HCT116 (cell line): Measurements from ENCODE around the gene TUBA1B. TPM values are rescaled to one million over a fixed set of nuclear protein-coding genes. Genes with fewer than 3 reads are reported as not detected.

Experiments
- ATAC-seq: fragments of 200-7000 bp; cut with Tn5 transposase; 2 replicates; pipeline ENCODE4 v1.9.1; 2020; ENCODE audit warnings: mild to moderate bottlenecking, moderate library complexity
- BruUV-seq: library from RNA; stranded (reverse); fragments of 400-500 nt; replicated peaks from 2 replicates; lab custom pipeline; 2021; lab: Mats Ljungman, UMichigan
- CTCF ChIA-PET: fragments of 300-600 bp; sonication (Branson Sonifier 250); formaldehyde crosslinking; loops from one replicate; lab custom pipeline; 2021; ENCODE audit warnings: antibody characterized with exemption; lab: Charles Lee
- POLR2A ChIA-PET: fragments of 300-600, 350-600 bp; sonication (Branson Sonifier 250); formaldehyde crosslinking; loops from one replicate; lab custom pipeline; 2021; ENCODE audit warnings: antibody characterized with exemption; lab: Charles Lee
- RAD21 ChIA-PET, 2 experiments: fragments of 300-600 bp; sonication (Branson Sonifier 250); formaldehyde crosslinking; loops; one replicate each; lab custom pipeline; 2023; ENCODE audit warnings: low total read pairs in 2 of 2; ENCODE audit not compliant: uncharacterized antibody in 2 of 2, unreplicated experiment in 2 of 2, low non-redundant PET in 1 of 2; lab: Charles Lee
- DNase-seq: peaks from one replicate; pipeline ENCODE4 v3.0.0-alpha.2; 2010; ENCODE audit warnings: low read depth, low spot score
- H2AFZ ChIP-seq: fragments of 200-600 bp; shearing (Covaris generic), sonication (generic); 2 replicates; pipeline ENCODE4 v1.6.1; 2017; ENCODE audit warnings: low read depth, mixed run types, mixed read lengths, antibody characterized with exemption, low read length; ENCODE audit not compliant: poor library complexity, severe bottlenecking
- H3K27ac ChIP-seq: 2 replicates; pipeline ENCODE4 v1.5.1; 2012; ENCODE audit warnings: low read depth, low read length
- H3K27me3 ChIP-seq: fragments of 200-600 bp; sonication (generic); 2 replicates; pipeline ENCODE4 v1.6.1; 2016; ENCODE audit warnings: mixed run types, low read length, mixed read lengths; ENCODE audit not compliant: insufficient read depth
- H3K36me3 ChIP-seq, 2 experiments: fragments of 200-500 bp in 1 of 2; fragments of 200-600 bp in 1 of 2; sonication (Bioruptor generic) in 1 of 2; sonication (generic) in 1 of 2; 2 replicates each; pipeline versions ENCODE4 v1.5.1 to v1.6.1; 2014 to 2016; ENCODE audit warnings: low read length in 2 of 2, inconsistent platforms in 1 of 2, mixed read lengths in 1 of 2, mixed run types in 1 of 2; ENCODE audit not compliant: insufficient read depth in 2 of 2, control insufficient read depth in 1 of 2
- H3K4me1 ChIP-seq, 2 experiments: fragments of 200-600 bp in 1 of 2; sonication (generic) in 1 of 2; 2 replicates each; pipeline versions ENCODE4 v1.5.1 to v1.6.1; 2012 to 2017; ENCODE audit warnings: low read length in 2 of 2, inconsistent platforms in 1 of 2, mild to moderate bottlenecking in 1 of 2, mixed read lengths in 1 of 2, mixed run types in 1 of 2, moderate library complexity in 1 of 2; ENCODE audit not compliant: insufficient read depth in 2 of 2, control insufficient read depth in 1 of 2
- H3K4me2 ChIP-seq: fragments of 200-600 bp; sonication (generic); 2 replicates; pipeline ENCODE4 v1.6.1; 2017; ENCODE audit warnings: mixed run types, low read length, mixed read lengths
- H3K4me3 ChIP-seq, 2 experiments: fragments of 200-600 bp in 1 of 2; sonication (generic) in 1 of 2; replicated peaks in 1 of 2; 2 replicates each; pipeline ENCODE4 v1.5.1; 2011 to 2016; ENCODE audit warnings: low read length in 2 of 2, control low read depth in 1 of 2, low read depth in 1 of 2, mild to moderate bottlenecking in 1 of 2, mixed read lengths in 1 of 2, mixed run types in 1 of 2
- H3K79me2 ChIP-seq: fragments of 200-600 bp; sonication (generic); 2 replicates; pipeline ENCODE4 v1.6.1; 2017; ENCODE audit warnings: mild to moderate bottlenecking, mixed run types, low read length, moderate library complexity, mixed read lengths; ENCODE audit not compliant: insufficient read depth
- H3K9ac ChIP-seq: fragments of 200-600 bp; sonication (generic); 2 replicates; pipeline ENCODE4 v1.6.1; 2016; ENCODE audit warnings: low read length, mixed read lengths
- H3K9me2 ChIP-seq: fragments of 200-600 bp; sonication (generic), shearing (Covaris generic); 2 replicates; pipeline ENCODE4 v1.6.1; 2017; ENCODE audit warnings: mixed run types, mild to moderate bottlenecking, moderate library complexity; ENCODE audit not compliant: insufficient read depth
- H3K9me3 ChIP-seq, 2 experiments: fragments of 200-500 bp in 1 of 2; fragments of 200-600 bp in 1 of 2; sonication (Bioruptor generic) in 1 of 2; sonication (generic) in 1 of 2; 2 replicates each; pipeline ENCODE4 v1.6.1; 2014 to 2017; ENCODE audit warnings: low read length in 2 of 2, mixed read lengths in 2 of 2, inconsistent platforms in 1 of 2, low read depth in 1 of 2, mild to moderate bottlenecking in 1 of 2, mixed run types in 1 of 2, moderate library complexity in 1 of 2; ENCODE audit not compliant: control insufficient read depth in 1 of 2, insufficient read depth in 1 of 2
- H4K20me1 ChIP-seq: fragments of 200-600 bp; sonication (generic), shearing (Covaris generic); 2 replicates; pipeline ENCODE4 v1.6.1; 2017; ENCODE audit warnings: mixed run types, mild to moderate bottlenecking, moderate library complexity; ENCODE audit not compliant: insufficient read depth
- JUND ChIP-seq: IDR thresholded peaks from 2 replicates; pipeline ENCODE4 v1.6.1; 2012
- POLR2A ChIP-seq: IDR thresholded peaks from 2 replicates; pipeline ENCODE4 v1.7.0; 2011; ENCODE audit warnings: borderline replicate concordance; ENCODE audit not compliant: insufficient read depth, insufficient read length; ENCODE audit errors: extremely low read depth
- SRF ChIP-seq: IDR thresholded peaks from 2 replicates; pipeline ENCODE4 v1.6.1; 2012; ENCODE audit warnings: low read depth
- intact Hi-C: fragments of 100-400 bp; cut with micrococcal nuclease; formaldehyde crosslinking; loops from 2 replicates; pipeline ENCODE4 v1.10.0; 2022
- total RNA-seq: library from RNA; stranded (reverse); gene quantifications from one replicate; pipeline ENCODE4 v1.2.1, GENCODE V29; 2021; ENCODE audit not compliant: unreplicated experiment
- TF ChIP-seq, protein P1 (sequence below): IDR thresholded peaks from 2 replicates; pipeline ENCODE4 v1.6.1; 2012; ENCODE audit warnings: low read depth

Gene TUBA1B
- total RNA-seq, 1 experiment from 2014 or later, result 1,628 TPM

DNA sequence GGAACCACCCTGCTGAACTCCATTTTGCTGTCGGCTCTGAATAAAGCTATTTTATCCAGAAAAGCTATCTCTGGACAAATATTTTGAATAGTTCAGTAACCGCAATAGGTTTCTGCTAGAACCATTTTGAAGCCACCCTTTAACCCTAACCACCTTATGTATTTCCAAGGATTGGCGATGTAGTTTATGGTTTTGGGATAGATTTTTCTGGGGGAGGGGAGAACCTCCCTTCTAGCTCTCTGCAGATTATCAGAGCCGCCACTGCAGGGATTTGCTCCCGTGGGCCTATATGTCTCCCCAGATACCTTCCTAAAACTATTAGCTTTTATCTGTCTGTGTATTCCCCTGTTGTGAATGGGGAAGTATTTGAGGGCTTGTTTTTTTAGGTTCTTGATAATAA lies 1.8 kb upstream of the TUBA1B start (continued):
- TF ChIP-seq, protein P1, sequence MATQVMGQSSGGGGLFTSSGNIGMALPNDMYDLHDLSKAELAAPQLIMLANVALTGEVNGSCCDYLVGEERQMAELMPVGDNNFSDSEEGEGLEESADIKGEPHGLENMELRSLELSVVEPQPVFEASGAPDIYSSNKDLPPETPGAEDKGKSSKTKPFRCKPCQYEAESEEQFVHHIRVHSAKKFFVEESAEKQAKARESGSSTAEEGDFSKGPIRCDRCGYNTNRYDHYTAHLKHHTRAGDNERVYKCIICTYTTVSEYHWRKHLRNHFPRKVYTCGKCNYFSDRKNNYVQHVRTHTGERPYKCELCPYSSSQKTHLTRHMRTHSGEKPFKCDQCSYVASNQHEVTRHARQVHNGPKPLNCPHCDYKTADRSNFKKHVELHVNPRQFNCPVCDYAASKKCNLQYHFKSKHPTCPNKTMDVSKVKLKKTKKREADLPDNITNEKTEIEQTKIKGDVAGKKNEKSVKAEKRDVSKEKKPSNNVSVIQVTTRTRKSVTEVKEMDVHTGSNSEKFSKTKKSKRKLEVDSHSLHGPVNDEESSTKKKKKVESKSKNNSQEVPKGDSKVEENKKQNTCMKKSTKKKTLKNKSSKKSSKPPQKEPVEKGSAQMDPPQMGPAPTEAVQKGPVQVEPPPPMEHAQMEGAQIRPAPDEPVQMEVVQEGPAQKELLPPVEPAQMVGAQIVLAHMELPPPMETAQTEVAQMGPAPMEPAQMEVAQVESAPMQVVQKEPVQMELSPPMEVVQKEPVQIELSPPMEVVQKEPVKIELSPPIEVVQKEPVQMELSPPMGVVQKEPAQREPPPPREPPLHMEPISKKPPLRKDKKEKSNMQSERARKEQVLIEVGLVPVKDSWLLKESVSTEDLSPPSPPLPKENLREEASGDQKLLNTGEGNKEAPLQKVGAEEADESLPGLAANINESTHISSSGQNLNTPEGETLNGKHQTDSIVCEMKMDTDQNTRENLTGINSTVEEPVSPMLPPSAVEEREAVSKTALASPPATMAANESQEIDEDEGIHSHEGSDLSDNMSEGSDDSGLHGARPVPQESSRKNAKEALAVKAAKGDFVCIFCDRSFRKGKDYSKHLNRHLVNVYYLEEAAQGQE, result no peak
- TF ChIP-seq, all 23 proteins: peak for 0

DNA sequence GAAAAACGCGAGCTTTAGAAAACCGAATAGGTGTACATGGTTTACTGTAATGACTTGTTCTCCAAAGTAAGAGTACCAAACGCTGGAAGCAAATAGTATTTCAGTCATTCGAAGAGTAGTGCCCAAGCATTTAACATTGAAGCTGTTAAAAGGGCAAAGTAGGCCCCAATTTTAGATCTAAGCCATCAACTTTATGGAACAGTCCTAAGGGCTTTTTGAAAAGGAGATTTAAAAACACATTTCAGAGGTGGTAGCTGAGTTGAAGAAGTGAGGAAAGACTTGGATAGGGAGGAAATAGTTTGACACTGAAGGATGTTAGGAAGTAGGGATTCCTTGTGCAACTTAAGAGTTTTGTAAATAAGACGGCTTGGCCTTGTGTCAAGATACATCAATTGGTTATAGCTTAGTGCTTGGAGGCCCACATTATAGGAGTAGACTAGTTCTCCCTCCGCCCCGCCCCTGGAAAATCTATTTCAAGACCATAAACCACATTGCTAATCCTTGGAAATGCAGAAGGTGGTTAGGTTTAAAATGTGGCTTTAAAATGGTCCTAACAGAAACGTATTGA lies 783 bp upstream of the TUBA1B start:
- Histone ChIP-seq H4K20me1 (peaks cover 14% of the 10 kb centered on the region; the same call in 1 of the 2 replicates), H2AFZ (peak overlapping the region; percentile 14), H3K79me2 (peaks cover 50% of the 10 kb centered on the region), H3K9me3 (no peaks in the 10 kb centered on the region), H3K27me3 (no peaks in the 10 kb centered on the region), H3K9ac (peak overlapping the region; percentile 73), H3K27ac (peak overlapping the region; percentile 99), H3K4me2 (peak overlapping the region; percentile 88), H3K9me2 (no peaks in the 10 kb centered on the region), H3K36me3 (peaks cover 16 to 29% of the 10 kb centered on the region in 2 experiments), H3K4me3 (peak overlapping the region; percentile 39 to 97), H3K4me1 (peaks cover 12 to 37% of the 10 kb centered on the region in 2 experiments; a peak in 3 of 4 replicates)
- ChIA-PET RAD21 (no interaction called here), CTCF (interaction anchor here (1.8 to 3.2 kb wide), 6 partner anchors 11 to 103 kb away, joined by 8 to 27 read pairs (median 16); partner anchors contain the start of gene LMBR1L), POLR2A (interaction anchor here (1.0 to 3.1 kb wide), 19 partner anchors 8 to 280 kb away, joined by 3 to 30 read pairs (median 9); partner anchors contain the start of genes DDX23, LMBR1L, RHEBL1 and TUBA1A)
- intact Hi-C loops, result loop anchor here (1.0 to 10.0 kb wide), 3 partner anchors 67 to 132 kb away; no protein-coding TSS in a partner anchor
- DNase-seq (no peak), ATAC-seq (no peak)
- TF ChIP-seq SRF (0 out of 2 replicates have a peak, but pooled peaks have one; percentile 1), POLR2A (no peak), JUND (no peak)
- BruUV-seq, result TSS peak; percentile 87
